ENCODE measurements around the gene WNT3A. TPM values are rescaled to one million over a fixed set of nuclear protein-coding genes. Genes with fewer than 3 reads are reported as not detected.

The WNT3A gene
- total RNA-seq, 1 experiment from 2014 or later, result not detected

DNA sequence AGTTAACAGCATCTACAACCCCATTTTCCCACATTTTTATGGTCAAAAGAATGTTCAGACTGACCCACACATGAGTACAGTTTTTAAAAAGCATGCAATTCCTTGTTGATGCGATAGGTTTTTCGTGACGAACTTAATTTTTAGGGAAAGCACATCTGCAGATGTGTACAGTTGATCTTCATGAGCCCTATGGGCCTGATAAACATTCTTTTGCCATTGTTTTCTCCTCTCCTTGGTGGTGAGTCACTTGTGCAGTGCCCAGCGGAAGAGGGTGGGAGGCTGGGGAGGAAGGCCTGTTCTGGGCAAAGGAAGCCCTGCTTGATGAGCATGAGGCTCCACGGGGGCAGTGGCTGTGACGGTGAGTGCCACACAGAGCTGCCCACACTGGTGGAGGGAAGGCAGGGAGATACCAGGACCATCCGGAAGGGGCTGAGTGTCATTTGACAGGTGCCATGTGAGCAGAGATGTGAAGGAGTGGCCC lies 81.0 kb downstream of the WNT3A start:
- Histone ChIP-seq H3K27me3 (replicated peaks; ENCODE audit: insufficient read depth, low read depth, low read length, poor library complexity) (no peaks in the 10 kb centered on the region), H3K4me3 (ENCODE audit: low read depth, low read length, poor library complexity, severe bottlenecking) (no peak overlapping the region), H3K27ac (ENCODE audit: low read depth, low read length, poor library complexity, severe bottlenecking) (no peak overlapping the region), H3K36me3 (ENCODE audit: insufficient read depth, low read length, poor library complexity, severe bottlenecking) (peaks cover 29% of the 10 kb centered on the region), H3K4me1 (ENCODE audit: insufficient read depth, low read length, poor library complexity, severe bottlenecking) (peaks cover 20% of the 10 kb centered on the region), H3K9me3 (ENCODE audit: low read depth, low read length, poor library complexity, severe bottlenecking) (peaks cover 5% of the 10 kb centered on the region)
- TF ChIP-seq, protein P1, sequence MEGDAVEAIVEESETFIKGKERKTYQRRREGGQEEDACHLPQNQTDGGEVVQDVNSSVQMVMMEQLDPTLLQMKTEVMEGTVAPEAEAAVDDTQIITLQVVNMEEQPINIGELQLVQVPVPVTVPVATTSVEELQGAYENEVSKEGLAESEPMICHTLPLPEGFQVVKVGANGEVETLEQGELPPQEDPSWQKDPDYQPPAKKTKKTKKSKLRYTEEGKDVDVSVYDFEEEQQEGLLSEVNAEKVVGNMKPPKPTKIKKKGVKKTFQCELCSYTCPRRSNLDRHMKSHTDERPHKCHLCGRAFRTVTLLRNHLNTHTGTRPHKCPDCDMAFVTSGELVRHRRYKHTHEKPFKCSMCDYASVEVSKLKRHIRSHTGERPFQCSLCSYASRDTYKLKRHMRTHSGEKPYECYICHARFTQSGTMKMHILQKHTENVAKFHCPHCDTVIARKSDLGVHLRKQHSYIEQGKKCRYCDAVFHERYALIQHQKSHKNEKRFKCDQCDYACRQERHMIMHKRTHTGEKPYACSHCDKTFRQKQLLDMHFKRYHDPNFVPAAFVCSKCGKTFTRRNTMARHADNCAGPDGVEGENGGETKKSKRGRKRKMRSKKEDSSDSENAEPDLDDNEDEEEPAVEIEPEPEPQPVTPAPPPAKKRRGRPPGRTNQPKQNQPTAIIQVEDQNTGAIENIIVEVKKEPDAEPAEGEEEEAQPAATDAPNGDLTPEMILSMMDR (conservative IDR thresholded peaks at IDR 0.05; ENCODE audit: low read depth, low read length), result no peak
- no peak for TF ChIP-seq EZH2 (IDR thresholded peaks at IDR 0.05; ENCODE audit: borderline replicate concordance, low read depth, low read length, poor library complexity, severe bottlenecking)
- no peak for DNase-seq (ENCODE audit: low spot score)
- BruUV-seq (replicated peaks), result no TSS peak
- intact Hi-C loops (cut with micrococcal nuclease; ENCODE audit: unreplicated experiment), result no loop called here
- POLR2A ChIA-PET (ENCODE audit: low non-redundant PET), result no interaction called here
- CTCF ChIA-PET, result no interaction called here

DNA sequence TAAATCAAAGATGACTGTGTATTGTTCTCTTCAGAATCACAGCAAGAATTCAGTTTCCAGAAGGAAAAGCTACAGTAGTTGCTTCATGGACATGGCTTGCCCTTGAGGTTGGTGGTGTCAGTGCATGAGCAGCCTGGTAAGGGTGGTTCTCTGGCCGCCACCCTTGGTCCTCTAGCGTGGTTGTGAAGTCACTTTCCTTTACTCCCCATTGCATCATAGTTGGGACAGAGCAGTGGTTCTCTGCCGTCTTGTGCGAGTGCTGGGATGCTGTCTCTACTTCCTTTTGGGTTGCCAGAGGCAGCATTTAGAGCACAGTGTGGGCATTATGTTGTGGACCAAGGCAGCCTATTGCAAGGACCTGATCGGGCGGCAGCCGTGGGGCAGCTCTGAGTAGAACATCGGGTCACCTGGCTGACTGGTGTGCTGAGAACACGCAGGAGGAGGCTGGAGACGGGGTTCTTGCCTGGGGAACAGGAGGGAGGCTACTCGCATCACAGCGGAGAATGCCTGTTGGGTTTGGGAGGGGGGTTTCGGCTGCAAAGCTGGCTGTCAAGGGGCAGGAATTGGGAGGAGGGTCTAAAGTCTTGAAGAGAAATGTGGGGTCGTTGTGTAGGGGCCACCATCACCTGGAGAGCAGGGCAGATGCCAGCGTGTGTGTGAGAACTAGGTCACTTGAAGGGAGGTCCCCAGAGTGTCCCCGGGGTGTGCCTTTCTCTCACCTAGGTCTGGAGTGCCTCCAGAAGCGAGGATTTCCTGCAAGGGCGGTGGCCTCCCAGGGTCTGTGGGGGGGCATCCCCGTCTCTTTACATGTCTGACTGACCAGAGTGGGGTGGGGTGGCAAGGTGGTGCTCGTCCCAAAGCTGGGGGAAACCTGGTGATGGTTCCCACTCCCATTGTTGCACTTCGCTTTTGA lies 82.0 kb downstream of the WNT3A start:
- no peak for TF ChIP-seq EZH2 (IDR thresholded peaks at IDR 0.05; ENCODE audit: borderline replicate concordance, low read depth, low read length, poor library complexity, severe bottlenecking)
- Histone ChIP-seq H3K9me3 (ENCODE audit: low read depth, low read length, poor library complexity, severe bottlenecking) (peaks cover 15% of the 10 kb centered on the region), H3K27ac (ENCODE audit: low read depth, low read length, poor library complexity, severe bottlenecking) (no peak overlapping the region), H3K4me3 (ENCODE audit: low read depth, low read length, poor library complexity, severe bottlenecking) (no peak overlapping the region), H3K36me3 (ENCODE audit: insufficient read depth, low read length, poor library complexity, severe bottlenecking) (peaks cover 33% of the 10 kb centered on the region), H3K4me1 (ENCODE audit: insufficient read depth, low read length, poor library complexity, severe bottlenecking) (peaks cover 20% of the 10 kb centered on the region), H3K27me3 (replicated peaks; ENCODE audit: insufficient read depth, low read depth, low read length, poor library complexity) (no peaks in the 10 kb centered on the region)
- CTCF ChIA-PET, result no interaction called here
- BruUV-seq (replicated peaks), result no TSS peak
- POLR2A ChIA-PET (ENCODE audit: low non-redundant PET), result no interaction called here
- DNase-seq (ENCODE audit: low spot score), result no peak
- intact Hi-C loops (cut with micrococcal nuclease; ENCODE audit: unreplicated experiment), result no loop called here

DNA sequence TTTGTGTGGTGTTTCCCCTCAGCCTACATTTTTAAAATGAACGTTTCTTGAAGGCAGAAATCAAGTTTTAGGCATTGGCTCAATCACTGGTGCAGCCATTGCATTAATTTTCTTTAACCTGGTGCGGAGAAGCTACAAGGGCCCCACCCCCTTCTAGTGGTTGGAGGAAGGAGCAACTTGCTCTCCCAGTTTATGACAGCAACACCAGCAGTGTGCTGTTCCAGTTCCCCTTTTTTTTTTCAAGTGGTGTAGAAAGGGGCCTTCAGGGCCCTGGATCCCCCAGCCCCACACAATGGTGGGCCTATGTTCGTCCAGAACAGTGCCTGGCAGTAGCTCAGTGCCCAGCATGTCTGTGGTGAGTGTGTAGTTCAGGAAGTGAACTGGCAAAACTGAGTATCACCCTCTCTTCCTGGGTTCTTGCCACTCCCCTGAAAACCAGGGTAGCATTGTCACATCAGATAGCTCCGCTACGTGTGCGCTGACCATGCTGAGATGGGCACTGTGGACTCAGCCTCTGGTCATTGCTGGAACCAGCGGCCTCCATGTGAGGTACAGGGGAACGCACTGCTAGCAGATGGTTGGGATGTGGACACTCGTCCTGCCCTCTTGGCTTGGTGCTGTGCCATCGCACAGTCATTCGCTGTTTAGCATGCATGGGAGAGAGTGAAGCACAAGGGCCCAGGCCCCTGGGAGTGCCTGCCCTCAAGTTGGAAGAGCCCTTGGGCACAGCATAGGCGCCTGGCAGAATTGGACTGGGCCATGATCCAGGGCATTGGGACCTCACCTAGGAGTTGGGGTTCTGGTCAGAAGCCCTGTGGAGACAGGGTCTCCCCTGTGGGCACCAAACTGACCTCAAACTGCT lies 83.0 kb downstream of the WNT3A start:
- peaks cover 24% of the 10 kb centered on the region for H3K9me3 ChIP-seq (ENCODE audit: low read depth, low read length, poor library complexity, severe bottlenecking)
- H3K27ac ChIP-seq (ENCODE audit: low read depth, low read length, poor library complexity, severe bottlenecking), result no peak overlapping the region
- no TSS peak for BruUV-seq (replicated peaks)
- CTCF ChIA-PET, result no interaction called here
- peaks cover 39% of the 10 kb centered on the region for H3K36me3 ChIP-seq (ENCODE audit: insufficient read depth, low read length, poor library complexity, severe bottlenecking)
- TF ChIP-seq EZH2 (IDR thresholded peaks at IDR 0.05; ENCODE audit: borderline replicate concordance, low read depth, low read length, poor library complexity, severe bottlenecking), result no peak
- TF ChIP-seq, protein P1 (conservative IDR thresholded peaks at IDR 0.05; ENCODE audit: low read depth, low read length), result no peak
- intact Hi-C loops (cut with micrococcal nuclease; ENCODE audit: unreplicated experiment), result no loop called here
- DNase-seq (ENCODE audit: low spot score), result no peak
- POLR2A ChIA-PET (ENCODE audit: low non-redundant PET), result no interaction called here
- H3K27me3 ChIP-seq (replicated peaks; ENCODE audit: insufficient read depth, low read depth, low read length, poor library complexity), result no peaks in the 10 kb centered on the region
- no peak overlapping the region for H3K4me3 ChIP-seq (ENCODE audit: low read depth, low read length, poor library complexity, severe bottlenecking)
- H3K4me1 ChIP-seq (ENCODE audit: insufficient read depth, low read length, poor library complexity, severe bottlenecking), result peaks cover 18% of the 10 kb centered on the region
